ENCODE measurements around the gene AKAP11. TPM values are rescaled to one million over a fixed set of nuclear protein-coding genes. Genes with fewer than 3 reads are reported as not detected.

Gene AKAP11
- polyA plus RNA-seq, 3 donors = 3.3 to 7.2 (median 6.1) TPM

DNA sequence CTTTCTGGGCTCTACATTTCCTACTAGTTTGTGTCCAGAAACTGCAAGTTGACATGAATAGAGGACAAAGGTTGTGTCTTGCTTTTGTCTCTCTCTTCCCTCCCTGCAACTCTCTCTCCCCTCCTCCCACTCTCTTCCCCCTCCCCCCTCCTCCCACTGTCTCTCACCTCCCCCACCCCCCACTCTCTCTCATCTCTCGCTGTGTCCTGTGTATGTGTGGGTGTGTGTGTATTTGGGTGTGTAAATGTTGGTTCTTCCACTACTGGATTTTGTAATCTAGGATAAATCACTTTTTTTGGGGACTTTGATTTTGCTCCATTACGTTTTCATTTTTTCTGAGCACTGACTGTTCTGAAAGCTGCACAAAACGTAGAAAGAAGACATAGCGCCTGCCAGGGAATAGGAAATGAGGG lies 48.4 kb downstream of the AKAP11 start:
- 73 to 85% (median 76%) methylated on average over 4 of the region's 4 CpGs for WGBS, 3 donors

DNA sequence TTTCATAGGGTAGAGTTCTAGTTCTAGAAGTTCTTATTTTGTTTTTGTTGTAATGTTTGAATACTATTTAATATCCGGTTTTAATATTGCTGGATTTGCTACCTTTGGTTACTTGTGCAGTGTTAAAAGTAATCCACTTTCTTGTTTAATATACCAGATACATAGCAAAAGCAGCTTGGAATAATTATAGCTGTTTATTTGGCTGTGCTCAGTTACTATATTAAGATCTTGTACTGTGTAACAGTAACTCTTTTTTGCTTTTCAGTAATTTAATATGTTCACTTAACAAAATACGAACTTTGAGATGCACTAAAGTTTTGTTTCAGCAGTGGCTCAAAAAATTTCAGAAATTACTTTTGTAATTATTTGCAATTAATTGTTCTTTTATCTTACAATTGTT lies 50.9 kb downstream of the AKAP11 start:
- no peak overlapping the region for H3K27ac ChIP-seq (ENCODE audit: low read depth, low read length)
- 81 to 91% (median 85%) methylated on average over 2 of the region's 2 CpGs for WGBS, 3 donors

More for the DNA sequence above, 48.4 kb downstream of the AKAP11 start:
- H3K27ac ChIP-seq (ENCODE audit: low read depth, low read length) = no peak overlapping the region

DNA sequence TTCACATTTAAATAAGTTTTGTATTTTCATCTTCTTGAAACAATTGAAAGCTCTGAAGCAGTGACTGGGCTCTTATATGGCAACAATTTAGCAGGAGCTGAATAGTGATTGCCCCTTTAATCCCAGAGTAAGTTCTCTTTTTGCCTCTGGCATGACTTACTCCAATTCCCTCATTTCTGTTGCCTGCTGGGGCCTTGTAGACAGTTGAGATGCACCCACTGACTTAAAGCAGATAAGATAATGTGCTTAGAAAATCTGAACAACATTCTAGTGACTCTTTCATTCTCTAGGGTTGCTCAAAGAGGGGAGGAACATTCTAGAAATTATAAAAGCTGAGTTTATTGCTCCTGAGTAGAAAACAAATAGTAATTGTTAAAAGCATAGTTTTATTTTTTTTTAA lies 52.8 kb downstream of the AKAP11 start:
- no peak overlapping the region for H3K27ac ChIP-seq (ENCODE audit: low read depth, low read length)

DNA sequence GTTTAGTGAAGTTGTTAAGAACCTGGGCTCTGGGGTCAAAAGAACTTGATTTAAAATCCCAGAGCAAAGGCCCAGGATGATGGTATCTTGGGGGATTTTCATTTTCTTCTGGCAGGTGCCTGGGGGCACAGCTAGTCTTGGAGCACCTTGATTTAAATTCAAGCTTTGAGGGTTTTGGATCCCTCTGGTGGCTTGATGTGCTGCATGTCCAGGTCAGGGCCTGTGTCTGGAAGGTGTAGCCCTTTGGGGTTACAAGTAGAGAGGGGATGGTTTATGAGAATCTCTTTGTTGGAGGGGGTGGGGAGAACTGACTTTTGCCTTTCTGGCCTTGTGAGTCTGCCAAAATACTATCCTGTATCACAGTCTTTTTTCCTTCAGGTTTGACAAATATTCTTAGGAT lies 55.8 kb downstream of the AKAP11 start:
- H3K27ac ChIP-seq (ENCODE audit: low read depth, low read length) = no peak overlapping the region

DNA sequence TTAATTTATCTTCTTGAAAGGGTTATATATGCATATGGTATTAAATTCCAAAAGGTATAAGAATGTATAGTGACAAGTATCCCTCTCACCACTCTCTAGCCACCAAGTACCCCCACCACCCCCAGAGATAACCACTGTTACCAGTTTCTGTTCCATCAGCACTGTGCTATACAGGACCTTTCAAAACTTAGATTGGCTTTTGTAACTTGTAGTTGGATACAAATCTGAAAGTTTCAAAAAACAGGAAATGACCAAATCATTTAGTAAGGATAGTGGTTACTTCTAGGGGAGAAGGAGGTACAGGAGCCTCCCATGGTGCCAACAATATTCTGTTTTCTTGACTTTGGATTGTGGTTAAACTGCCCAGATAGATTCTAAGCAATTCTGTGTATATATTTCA lies 56.7 kb downstream of the AKAP11 start:
- H3K27ac ChIP-seq (ENCODE audit: low read depth, low read length) = no peak overlapping the region

DNA sequence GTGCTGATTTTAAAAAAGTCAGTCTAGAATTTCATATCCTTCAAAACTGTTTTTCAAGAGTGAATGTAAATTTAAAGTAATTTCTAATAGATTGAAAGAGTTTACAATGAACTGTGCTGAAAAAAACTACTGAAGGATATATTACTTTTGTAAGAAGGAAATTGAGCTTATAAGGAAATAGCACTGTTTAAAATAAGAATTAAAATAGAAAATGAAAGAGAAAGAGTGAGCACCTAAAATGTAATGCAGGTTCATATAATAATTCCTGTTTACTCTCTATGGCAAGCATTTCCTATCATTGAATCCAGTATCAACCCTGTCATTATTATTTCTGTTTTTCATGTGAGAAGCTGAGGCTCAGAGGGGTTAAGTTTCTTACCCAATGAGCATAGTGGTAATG lies 57.3 kb downstream of the AKAP11 start:
- H3K27ac ChIP-seq (ENCODE audit: low read depth, low read length) = no peak overlapping the region

DNA sequence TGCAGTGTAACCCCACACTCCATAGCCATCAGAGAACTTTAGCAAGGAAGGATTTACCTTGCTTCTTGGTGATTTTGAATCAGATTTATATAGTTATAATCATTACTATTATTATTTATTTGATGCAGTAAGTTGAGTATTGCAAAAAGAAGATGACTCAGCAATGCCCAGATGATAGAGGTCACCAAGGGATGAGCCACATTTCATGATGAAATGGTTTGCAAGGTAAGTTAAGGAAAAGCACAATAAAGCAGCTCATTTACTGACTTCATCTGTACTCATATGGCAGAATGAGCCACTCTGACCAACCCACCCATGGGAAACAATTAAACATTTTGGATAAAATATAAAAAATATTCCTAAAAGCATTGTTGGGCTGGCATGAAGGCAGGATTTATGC lies 59.1 kb downstream of the AKAP11 start:
- no peak overlapping the region for H3K27ac ChIP-seq (ENCODE audit: low read depth, low read length)

DNA sequence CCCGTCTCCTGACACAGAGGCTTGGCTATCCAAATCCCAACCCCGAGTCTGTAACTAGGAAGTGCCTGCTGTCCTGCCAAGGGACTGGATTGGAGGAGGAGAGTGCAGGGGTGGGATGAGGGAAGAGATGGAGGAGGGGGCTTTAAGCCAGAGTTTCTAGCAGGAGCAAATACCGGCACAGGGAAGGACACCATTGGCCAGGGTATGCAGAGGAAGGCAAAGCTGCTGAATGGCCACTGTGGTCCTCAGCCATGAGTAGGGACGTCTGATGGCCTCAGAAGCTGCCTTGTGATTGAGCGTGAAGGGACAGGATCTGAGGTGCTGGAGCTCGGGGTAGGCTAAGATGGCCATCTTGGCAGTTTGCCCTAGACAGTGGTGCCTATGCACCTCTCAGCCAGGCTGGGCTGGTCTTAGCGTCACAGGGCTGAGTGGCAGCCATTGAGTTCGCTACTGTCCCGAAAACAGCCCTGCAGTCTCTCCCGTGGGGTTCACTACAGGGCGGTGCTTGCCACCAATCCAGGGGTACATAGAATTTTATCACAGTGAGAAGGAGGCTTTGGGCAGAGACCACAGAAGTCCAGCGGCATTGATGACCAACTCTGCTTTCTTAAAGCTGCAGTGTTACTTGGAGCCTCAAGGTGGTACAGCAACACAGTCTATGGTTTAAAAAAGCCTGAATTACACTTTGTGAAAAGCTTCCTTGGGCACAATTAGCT lies 61.8 kb downstream of the AKAP11 start:
- no peak overlapping the region for H3K27ac ChIP-seq (ENCODE audit: low read depth, low read length)
- WGBS, 3 donors = 70 to 79% (median 72%) methylated on average over 12 of the region's 12 CpGs

DNA sequence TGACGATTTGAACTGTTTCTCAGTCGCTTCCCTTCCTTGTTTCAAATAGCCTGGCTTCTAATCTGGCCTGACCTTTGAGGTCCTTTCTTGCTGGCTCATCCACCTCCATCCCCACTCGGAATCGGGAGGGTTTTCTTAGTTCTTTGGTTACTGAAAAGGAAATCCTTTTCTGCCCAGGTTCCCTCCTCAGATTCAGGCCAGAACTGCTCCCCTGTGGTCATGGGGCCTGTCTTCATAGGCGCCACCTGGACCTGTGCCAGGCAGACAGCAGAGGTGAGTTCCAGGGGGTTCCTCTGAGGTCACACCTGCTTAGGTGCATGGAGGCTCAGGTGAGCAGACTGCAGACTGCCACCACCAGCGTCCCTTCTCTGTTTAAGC lies 62.4 kb downstream of the AKAP11 start:
- no peak overlapping the region for H3K27ac ChIP-seq (ENCODE audit: low read depth, low read length)
- 40 to 64% (median 48%) methylated on average over 6 of the region's 6 CpGs for WGBS, 3 donors

DNA sequence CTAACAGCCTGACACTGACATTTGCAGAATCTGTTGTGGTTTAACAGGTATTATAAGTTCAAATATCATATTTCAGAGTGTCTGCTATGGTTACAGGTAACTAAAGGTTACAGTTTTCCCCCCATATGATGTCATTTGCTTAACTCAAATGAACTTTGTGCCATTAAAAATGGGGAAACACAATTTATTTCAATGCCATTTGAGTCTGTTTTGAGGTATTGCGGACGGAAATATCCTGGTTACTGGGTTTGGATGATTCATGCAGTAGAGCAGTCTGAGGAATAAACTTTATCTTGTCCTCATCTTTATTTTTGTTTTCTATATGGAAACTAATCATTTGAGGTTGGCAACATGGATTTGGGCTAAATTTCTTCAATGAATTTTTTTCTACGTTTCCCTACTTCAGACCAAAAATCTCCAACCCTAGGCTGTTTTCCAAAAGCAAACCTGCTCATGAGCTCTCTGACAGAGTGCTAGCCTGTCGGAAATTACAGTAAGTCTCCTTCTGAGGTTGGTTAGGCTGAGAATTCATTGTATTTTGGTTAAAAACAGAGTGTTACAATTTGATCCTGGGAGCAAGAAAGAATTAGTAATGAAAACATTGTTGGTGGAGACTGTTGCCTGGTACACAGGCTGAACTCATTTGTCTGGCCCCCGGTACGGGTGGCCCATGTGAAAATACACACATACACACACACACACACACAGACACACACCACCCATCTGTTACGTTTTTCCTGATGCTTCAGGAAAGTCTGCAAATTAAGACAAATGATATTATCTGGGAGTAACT lies 66.1 kb downstream of the AKAP11 start:
- H3K27ac ChIP-seq (ENCODE audit: low read depth, low read length) = no peak overlapping the region
- 75 to 86% (median 82%) methylated on average over 7 of the region's 7 CpGs for WGBS, 3 donors

DNA sequence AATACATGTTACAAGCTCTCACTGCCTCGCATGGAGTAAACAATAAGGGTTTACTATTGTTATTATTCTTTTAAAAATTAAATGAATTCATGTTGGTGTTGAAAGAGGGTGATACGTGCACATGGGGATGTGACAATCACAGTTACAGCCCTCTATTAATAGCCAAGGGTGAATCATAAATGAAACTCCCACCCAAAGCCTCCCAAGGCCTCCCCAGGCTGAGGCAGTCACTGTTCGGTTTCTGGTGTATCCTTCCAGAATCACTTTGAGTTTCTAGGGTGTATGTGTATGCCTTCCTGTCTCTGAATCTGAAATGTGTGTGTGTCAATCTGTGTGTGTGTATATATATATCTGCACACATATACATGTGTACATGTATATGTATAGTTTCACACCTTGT lies 73.4 kb downstream of the AKAP11 start:
- WGBS, 3 donors = 78 to 85% (median 82%) methylated on average over 3 of the region's 3 CpGs
- H3K27ac ChIP-seq (ENCODE audit: low read depth, low read length) = no peak overlapping the region

DNA sequence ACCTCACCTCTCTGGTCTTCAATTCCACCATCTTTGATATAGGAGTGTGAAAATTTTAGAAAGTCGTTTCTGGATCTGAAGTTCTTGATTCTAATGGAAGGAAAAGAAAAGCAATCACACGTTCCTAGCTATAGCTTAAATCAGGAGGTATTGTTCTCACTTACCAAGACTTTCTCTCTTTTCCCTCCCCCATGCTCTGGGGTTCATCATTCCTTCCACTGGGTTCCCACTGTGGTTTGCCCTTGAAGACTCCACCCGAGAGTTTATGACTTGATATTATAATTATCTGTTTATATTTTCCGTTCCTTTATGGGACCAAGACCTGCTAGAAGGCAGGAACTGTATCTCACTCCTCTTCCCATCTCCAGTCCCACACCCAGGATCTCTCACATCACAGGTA lies 76.6 kb downstream of the AKAP11 start:
- 65 to 74% (median 69%) methylated on average over 4 of the region's 4 CpGs for WGBS, 3 donors

DNA sequence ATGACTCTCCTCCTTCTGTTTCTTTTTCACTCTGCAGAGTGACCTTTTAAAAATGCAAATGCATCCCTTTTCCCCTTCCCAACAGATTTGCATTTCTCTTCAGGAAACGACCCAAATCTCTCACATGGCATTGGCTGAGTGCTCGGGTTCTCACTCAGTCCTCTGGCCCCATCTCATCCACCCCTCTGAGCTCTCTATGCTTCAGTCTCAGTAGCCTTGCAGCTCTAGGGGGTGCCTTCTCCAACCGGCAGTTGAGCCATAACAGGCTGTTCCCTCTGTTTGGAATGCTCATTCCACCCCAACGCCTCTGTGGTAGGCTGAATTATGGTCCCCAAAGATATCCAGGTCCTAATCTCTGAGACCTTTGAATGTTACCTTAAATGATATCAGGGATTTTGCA lies 78.2 kb downstream of the AKAP11 start:
- 65 to 84% (median 65%) methylated on average over 4 of the region's 4 CpGs for WGBS, 3 donors
- H3K27ac ChIP-seq (ENCODE audit: low read depth, low read length) = no peak overlapping the region

More for the DNA sequence above, 76.6 kb downstream of the AKAP11 start:
- H3K27ac ChIP-seq (ENCODE audit: low read depth, low read length) = no peak overlapping the region

DNA sequence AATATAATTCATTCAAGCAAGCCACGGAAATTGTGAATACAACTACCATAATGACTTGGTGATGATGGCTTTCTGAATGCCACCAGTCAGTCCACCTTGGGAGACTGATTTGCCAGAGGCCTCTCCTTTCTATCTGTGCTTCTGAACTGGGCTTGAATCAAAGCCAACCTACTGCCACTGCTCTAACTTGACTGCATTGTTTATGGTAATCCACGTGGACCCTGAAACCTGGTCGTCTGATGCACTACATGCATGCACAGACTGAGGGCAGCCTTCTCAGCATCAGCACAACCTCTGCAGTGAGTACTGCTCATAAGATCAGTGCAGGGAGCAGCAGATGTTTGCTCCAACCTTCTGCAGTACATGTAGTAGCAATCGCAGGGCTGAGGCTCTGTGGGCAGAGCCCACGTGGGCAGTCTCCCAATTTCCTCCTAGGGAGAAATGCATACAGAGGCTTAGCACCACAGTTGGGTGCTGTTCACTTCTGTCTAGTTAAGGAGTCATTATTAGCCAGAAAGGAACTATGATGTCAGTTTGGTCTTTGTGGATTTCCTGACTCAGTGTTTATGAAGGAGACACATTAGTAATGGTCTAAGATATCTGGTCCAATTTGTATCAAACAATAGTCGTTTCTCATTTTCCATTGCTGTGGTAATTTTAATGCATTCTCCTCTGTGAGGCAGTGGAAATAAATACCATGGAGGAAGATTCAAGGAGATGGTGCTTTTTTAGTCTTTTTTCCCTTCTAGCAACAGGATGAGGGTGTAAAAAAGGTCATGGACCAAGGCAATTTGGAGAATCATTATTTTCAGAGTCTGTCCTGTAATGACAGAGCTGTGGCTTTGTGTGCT lies 82.5 kb downstream of the AKAP11 start:
- 25 to 39% (median 28%) methylated on average over 6 of the region's 6 CpGs for WGBS, 3 donors
- H3K27ac ChIP-seq (ENCODE audit: low read depth, low read length) = no peak overlapping the region

DNA sequence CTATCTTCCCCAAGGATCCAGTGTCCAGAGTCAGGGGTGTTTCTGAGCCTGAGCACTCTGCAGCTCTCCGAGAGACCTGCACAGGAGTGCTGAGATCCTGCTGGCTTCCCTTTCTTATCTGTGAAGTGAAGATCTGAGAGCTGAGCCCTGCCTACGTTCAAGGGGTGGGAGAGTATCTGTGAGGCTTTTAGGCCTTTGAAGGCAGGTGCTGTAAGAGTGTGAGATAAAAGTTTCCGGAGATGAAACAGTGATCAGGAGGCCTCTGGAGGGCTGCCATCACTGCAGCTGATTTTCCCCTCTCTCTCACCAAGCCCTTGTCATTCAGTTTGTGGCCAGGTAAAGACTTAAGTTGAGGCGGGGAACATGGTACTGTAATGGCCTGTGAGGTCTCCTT lies 83.1 kb downstream of the AKAP11 start:
- 65 to 87% (median 84%) methylated on average over 4 of the region's 4 CpGs for WGBS, 3 donors
- H3K27ac ChIP-seq (ENCODE audit: low read depth, low read length) = no peak overlapping the region

DNA sequence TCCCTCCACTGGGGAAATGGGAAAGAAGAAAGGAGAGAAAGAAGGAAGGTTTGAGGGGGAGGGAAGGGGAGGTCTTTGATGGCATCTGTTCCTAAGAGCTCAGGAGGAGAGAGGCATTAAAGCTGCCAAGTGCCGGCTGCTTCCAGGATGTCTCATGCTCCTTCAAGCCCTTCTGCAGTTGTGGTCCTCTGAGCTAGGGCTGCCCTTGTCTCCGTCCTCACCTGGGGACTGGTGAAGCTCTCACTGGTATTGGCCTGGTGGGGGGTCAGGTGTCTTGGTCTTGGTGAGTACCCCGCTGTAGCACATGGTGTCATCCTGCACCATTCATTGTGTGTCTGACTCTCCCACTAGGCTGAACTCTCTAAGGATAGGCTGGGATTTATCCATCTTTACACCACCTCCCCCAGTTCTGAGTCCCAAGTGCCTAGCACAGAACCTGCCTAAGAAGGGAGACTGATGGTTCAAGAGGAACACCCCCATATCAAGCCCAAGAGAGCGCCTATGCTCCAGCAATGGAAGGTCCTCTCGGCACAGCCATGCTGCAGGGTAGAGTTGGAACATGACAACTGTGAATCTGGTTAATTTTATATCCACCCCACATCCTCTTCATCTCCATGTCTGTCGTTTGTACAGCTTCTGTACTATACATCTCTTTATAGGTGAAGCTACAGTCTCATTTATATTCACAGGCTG lies 83.7 kb downstream of the AKAP11 start:
- no peak overlapping the region for H3K27ac ChIP-seq (ENCODE audit: low read depth, low read length)
- 87 to 90% (median 89%) methylated on average over 6 of the region's 6 CpGs for WGBS, 3 donors

DNA sequence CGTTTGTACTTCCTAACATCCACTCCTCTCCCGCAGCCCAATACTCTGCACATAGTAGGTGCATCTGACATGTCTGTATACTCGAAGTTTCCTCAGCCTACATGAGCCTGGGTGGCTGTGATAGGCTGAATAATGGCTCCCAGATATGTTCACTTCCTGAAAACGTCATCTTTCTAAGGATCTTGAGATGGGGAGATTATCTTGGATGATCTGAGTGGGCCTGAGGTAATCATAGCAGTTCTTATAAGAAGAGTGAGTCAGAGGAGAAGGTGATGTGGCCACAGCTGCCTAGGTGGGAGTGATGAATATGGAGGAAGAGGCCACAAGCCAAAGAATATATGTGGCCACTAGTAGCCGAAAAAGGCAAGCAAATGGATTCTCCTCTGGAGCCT lies 84.2 kb downstream of the AKAP11 start:
- 80 to 91% (median 86%) methylated on average over 5 of the region's 5 CpGs for WGBS, 3 donors
- no peak overlapping the region for H3K27ac ChIP-seq (ENCODE audit: low read depth, low read length)

DNA sequence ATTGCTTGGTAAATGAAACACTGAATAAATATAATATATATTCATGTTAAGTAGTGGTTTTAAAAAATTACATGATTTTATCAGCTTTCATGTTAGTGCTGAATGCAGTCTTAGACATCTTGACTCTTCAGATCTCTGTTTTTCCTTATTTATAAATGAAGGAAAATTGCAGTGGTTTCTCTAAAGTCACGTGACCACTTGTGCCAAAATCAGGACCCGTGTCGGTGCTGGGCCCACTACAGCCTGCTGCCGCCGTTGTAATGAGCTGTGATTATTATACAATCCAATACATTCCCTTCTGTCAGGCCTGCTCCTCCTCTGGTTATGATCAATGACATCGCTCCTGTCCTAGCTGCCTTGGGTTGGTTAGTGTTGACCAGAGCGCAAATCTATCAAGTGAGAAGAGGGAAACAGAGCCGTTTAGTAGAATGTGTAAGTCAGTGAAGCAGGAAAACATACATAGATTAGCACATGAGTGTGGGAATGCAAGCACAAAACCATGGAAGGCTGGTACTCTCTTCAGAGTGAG lies 88.2 kb downstream of the AKAP11 start:
- 83 to 90% (median 90%) methylated on average over 8 of the region's 8 CpGs for WGBS, 3 donors
- H3K27ac ChIP-seq (ENCODE audit: low read depth, low read length) = no peak overlapping the region

DNA sequence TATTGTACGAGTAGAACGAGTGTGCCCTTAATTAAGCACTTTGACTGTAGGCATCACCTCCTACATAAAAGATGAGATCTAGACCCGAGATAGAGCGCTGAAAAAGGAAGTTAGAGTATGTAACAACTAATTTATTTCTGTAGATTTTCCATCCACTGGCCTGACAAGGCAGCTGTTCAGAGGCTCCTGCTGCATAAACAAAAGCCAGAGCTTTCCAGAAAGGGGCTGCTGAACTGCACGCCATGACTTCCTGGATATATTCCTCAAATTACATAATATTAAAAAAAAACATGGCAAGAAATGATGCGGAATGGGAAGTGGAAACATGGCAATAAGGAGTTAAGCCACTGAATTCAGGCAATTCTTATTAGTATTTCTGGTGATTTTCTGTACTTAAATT lies 89.7 kb downstream of the AKAP11 start:
- H3K27ac ChIP-seq (ENCODE audit: low read depth, low read length) = no peak overlapping the region
- 47 to 70% (median 47%) methylated on average over 6 of the region's 6 CpGs for WGBS, 3 donors
